ENCODE data around the gene AMFR.

The AMFR gene

DNA sequence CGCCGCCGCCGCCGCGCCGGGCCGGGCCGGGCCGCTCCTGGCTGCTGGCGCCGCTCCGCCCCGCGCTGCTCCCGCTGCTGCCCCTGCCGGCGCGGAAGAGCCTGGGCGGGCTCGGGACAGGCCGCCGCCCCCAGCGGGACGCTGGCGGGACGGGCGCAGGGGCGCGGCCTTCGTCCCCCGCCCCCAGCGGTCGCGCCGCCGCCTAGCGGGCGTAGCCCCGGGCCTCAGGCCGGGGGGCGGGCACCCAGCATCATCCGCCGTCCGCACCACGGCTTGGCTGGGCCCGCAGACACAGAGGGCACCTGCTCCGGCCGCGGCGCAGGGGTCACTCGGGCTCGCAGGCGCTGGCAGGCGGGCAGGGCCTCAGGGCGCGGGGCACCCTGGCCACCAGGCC, at the start of gene AMFR:
Gene AMFR, minus strand, starts transcription at position 107 of the 394 bp plus-strand sequence. CDS start 218 bp downstream, outside the sequence.
- peak; percentile 86 for DNase-seq (ENCODE audit: low read depth)

DNA sequence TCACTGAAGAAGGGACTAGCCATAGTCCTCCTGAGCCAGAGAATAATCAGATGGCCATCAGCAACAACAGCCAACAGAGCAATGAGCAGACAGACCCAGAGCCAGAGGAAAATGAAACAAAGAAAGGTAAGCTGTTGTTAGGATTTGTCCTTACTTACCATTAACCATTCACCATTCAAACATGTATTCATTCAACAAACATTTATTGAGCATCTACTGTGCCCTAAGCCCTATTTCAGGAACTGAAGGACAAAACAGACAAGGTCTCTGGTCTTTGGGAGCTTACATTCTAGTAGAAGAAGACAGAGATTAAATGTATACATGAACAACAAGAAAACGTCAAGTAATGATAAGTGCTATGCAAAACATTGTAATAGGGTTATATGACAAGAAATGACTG, 45.3 kb upstream of the AMFR start:
- no peak for DNase-seq (ENCODE audit: low read depth)

GRCh38 chr16:56470232-56470631, 44.9 kb upstream of the AMFR start:
- DNase-seq (ENCODE audit: low read depth) = no peak

DNA sequence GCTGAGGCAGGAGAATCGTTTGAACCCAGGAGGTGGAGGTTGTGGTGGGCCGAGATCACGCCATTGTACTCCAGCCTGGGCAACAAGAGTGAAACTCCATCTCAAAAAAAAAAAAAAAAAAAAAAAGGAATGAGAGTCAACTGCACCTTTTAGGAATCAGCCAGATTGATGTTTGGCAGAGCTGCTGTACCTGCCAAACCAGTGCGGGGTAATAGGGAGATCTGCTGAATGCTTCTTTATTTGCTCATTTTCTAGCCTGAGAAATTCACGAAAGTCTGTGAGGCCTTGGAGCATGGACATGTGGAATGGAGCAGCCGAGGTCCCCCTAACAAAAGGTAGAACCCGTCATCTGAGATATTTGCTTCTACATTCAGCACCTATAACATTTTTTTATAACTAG, 44.4 kb upstream of the AMFR start:
- no peak for DNase-seq (ENCODE audit: low read depth)

DNA sequence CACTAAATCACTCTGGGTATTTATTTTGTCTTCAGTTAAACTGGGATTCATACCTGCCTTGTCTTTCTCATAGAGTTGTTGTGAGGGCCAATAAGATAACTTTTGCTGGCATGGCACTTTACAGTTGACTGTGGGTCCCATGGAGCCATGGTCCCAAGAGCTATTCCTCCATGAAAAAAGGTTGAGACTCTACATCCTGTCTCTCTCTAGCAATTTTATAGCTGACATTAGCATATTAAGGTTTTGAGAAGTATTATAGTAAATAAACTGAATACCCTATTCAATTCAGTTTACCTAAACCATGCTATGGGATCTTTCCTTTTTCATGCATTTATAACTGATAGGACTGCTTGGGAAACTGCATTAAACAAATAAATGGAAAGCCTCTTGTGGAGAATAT, 43.5 kb upstream of the AMFR start:
- DNase-seq (ENCODE audit: low read depth) = no peak

DNA sequence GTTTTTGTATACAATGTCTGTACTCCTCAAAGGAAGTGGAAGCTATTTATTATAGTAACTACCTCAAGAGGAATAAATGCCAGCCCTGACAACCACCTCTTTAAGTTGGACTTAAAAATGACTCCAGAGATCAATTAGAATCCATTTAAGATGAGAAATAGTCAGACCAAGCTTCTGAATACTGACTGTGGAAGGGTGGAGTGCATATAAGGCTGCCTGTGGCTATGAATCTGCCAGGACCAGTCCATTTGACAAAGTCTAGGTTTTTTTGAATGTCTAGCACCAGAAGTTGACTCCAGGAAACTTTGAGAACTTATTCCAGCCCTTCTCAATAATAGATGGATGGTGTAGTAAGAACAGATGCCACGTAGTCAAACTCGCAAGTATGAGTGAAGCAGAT, 41.0 kb upstream of the AMFR start:
- DNase-seq (ENCODE audit: low read depth) = no peak

GRCh38 chr16:56463153-56463552, 37.8 kb upstream of the AMFR start:
- DNase-seq (ENCODE audit: low read depth) = no peak

DNA sequence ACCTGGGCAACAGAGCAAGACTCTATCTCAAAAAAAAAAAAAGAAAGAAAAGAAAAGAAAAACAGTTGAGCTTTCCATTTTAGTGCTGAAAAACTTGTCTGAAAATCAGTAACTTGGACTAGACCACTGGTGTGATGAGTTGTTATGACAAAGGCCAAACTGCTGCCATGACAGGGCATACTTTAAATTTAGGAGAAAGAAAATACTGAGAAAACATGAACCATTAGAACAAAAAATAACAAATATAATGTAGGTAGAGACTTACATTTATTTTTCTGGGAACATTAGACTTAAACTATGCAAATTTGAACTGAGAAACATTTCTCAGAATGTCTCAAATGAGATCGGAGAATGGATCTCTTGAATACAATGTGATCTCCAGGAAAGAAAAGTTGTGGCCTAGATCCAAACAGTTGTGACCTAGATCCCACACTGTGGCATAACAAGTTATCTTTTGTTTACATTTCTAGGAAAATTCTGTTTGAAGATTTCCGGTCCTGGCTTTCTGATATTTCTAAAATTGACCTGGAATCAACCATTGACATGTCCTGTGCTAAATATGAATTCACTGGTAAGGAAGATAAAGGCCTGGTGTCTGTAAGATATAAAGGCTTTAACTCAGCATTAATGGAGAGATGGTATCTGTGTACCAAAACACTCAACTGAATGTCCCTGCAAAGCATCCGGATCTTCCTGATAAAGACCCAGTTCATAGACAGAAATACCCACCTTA, 36.9 kb upstream of the AMFR start:
- DNase-seq (ENCODE audit: low read depth) = no peak

DNA sequence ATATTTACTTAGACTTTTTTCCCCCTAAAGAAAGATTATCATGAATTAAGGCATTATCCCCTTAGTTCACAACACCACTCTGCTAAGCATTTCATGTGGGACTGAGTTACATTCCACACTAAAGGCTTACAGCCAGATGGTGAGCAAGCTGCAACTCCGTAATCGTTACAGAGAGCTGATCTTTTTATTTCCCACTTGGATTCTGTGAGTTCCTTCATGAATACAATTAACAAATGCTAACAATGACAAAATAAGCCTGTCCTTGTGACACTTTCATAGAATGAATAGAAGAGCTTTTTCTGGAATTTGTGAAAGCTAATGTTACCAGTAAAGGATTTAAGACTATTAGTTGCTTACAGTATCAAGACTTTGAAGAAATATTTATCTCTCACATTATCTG, 34.8 kb upstream of the AMFR start:
- no peak for DNase-seq (ENCODE audit: low read depth)

DNA sequence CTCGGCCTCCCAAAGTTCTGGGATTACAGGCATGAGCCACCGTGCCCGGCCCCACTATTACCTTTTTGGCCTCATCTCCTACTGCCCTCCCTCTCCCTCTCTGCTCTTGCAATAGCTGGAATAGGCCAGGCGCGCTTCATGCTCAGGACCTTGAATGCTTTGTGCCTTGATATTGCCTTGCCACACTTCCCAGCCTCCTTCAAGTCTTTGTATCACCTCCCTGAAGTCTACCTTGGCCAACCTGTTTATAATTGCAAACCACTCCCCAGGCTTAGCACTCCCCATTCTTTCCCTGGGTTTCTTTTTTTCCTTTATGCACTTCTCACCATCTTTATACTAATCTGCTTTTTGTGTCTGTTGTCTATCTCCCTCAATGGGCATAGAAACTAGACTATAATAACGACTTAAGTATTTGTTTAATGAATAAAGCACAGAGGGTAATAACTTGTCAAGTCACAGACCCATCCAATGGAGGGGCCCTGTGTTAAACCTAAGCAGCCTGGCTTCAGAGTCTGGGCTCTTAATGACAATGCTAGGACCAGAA, 32.7 kb upstream of the AMFR start:
- no peak for DNase-seq (ENCODE audit: low read depth)

- DNase-seq (ENCODE audit: low read depth) = peak; percentile 55
Observed at GRCh38 chr16:56451753-56452689, 26.7 kb upstream of the AMFR start.

DNA sequence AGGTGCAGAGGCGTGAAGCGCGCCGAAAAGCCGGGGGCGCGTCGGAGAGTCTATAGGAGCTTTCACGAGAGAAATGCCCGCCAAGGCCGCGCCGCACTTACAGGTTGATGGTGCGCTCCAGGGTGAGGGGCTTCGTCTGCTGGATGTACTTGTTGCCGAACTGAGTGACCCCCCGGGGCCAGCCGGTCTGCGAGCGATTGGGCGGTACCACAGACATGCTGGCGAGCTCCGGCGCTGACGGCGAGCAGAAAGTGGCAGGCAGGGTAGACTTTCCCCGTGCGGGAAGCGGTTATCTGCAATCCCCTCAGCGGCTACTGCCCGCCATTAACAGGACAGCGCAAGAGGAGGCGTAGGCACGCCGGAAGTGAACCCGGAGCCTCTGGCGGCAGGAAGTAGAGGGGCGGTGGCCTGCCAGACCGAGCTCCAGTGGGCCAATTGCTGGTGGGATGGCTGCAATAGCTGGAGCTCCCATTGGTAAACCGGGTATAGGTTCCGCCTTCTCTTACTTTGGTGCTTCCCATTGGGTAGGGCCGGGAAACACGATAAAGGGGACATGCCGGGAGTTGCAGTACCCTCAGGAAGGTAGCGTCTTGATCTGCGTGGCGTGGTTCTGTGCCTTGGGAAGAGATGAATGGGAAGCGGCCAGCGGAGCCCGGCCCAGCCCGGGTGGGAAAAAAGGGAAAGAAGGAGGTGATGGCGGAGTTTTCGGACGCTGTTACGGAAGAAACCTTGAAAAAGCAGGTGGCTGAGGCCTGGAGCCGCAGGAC, 25.8 kb upstream of the AMFR start, which contains the start of the genes NUDT21 and OGFOD1:
Gene NUDT21, minus strand, starts transcription at position 347 of the 767 bp plus-strand sequence. Its CDS starts 130 bp downstream, at position 217.
Gene OGFOD1, plus strand, starts transcription at position 569 of the 767 bp plus-strand sequence. Its CDS starts 59 bp downstream, at position 628.
- peak; percentile 97 for DNase-seq (ENCODE audit: low read depth)

DNA sequence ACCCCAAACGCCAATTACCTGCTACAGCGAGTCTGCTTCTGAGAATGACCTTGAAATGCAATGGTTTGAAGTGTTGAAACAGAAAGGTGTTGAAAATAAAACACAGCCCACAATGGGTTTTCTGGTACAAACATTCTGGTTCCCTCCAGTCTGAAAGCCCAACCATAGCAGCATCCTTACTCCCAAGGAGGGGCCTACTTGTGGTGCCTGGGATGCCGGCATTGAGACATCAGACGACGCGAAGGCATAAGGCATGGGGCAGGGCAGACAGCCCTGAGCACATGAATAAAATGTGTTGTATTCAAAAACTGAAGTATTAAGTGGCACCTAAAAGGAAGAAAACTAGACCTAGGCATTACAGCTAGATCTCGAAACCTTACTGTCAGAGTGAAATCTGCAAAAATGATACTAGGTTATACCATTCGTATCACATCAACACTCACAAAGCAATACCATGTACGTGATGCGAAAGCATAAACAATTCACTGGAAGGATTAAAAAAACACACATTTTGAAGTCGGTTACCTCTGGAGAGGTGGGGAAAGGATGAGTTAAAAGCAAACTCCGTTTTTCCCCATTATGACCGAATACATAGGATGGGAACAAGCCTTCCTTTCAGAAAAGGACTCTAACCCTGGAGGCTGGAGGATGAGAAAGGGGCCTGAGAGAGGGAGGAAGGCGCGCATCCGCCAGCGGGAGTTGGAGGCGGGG, 25.1 kb upstream of the AMFR start:
- DNase-seq (ENCODE audit: low read depth) = peak; percentile 2

GRCh38 chr16:56448005-56448404, 22.7 kb upstream of the AMFR start:
- no peak for DNase-seq (ENCODE audit: low read depth)

DNA sequence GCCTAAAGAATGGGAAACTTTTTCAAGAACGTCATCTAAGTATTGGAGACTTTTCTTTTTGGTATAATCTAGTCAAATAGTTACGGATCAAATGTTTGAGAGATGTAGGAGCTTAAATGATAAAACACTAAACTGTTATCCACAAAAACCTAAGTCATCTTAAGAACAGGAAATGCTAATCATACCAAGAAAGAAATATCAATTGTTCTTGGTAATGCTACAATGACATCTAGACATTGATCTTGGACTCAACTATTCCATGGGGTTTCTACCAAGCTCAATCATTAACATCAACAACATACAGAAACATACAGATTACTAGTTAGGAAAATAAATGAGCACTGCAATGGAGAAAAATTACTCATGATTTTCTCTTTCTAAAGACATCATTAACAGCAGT, 21.9 kb upstream of the AMFR start:
- no peak for DNase-seq (ENCODE audit: low read depth)

DNA sequence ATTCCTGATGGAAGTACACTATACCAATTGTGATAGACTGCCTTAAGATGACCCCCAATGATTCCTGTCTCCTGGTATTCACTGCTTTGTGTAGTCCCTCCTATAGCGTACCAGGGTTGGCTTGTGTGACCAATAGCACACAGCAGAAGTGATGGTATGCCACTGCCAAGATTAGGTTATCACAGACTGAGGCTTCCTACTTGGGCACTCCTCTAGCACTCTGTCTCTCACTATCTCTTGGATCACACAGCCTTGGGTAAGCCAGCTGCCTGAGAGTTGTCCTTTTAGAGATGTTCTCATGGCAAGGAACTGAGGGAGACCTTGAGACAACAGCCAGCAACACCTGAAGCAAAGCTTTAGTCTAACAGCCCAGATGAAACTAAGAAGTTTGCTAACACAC, 12.7 kb upstream of the AMFR start:
- no peak for DNase-seq (ENCODE audit: low read depth)

DNA sequence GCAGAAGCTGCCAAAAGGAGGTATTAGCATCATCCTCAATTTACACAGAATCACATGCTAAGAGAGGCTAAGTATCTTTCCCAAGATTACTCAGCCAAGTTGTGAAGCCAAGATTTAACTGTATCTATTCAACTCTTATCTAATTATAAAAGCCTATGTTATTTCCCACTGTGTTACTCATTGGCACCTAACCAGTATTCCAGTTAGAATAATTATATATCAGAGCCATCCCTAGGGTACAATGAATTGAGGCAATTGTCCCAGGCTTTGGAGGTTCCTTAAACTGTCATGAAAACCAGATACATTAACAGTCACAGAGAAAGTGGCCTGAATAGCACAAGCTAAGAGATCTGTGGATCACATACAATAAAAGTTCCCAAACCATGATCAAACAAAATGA, 10.9 kb upstream of the AMFR start:
- DNase-seq (ENCODE audit: low read depth) = no peak

- no peak for DNase-seq (ENCODE audit: low read depth)
Observed at GRCh38 chr16:56428091-56428490, 2.7 kb upstream of the AMFR start.

- DNase-seq (ENCODE audit: low read depth) = no peak
Observed at GRCh38 chr16:56426585-56426984, 1.2 kb upstream of the AMFR start.

DNA sequence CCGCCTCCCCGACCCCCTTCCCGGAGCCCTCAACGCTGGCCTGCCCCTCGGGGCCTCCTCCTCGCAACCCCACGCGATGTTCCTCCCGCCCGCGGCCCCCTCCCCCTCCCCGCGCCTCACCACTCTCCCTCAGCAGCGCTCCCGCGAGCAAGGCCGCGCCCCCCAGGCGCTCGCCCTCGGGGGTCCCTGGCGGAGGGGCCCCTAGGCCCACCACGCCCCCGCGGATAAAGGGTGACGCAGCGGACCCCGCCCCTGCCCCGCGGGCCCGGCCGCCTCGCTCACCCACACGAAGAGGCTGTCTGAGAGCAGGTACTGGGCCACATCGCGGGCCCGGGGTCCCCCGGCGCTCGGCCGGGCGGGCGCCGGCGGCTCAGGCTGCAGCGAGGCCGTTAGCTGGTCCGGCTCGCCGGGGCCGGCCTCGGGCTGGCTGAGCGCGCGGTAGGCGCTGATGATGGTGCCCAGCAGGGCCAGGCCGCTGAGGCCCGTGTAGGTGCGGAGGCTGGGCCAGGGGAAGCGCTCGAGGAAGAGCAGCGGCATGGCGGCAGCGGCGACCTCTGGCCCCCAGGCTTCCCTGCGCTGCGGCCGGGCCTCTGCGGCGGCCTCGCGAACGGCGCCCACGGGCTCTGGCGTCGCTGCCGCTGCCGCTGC, 430 bp downstream of the AMFR start:
- DNase-seq (ENCODE audit: low read depth) = no peak

DNA sequence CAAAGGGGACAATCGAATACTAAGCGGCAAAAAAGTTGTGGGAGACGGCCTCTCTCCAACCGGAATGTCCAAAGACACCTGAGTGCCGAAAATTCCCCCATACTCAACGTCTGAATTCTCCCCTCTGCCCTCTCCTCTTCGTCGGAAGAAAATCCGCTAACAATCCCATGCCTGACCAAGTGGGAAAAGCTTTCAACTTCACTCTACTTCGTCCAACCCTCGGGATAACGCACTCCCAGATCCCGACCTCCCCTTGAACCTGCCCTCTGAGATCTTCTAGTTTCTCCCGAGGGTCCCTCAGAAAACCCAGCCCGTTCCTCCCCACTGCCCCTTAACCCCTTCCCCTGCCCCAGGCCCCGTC, 961 bp downstream of the AMFR start:
- DNase-seq (ENCODE audit: low read depth) = no peak
